Gastrocnemius medialis (tissue), 4 donors: ENCODE measurements around the gene PSMG2. TPM values are rescaled to one million over a fixed set of nuclear protein-coding genes. Genes with fewer than 3 reads are reported as not detected.

Source experiments
- ATAC-seq, 2 donors: fragments of 150-250 bp; one replicate each; pipeline ENCODE4 v1.9.1; 2016
- DNase-seq, 2 donors: peaks; one replicate each; pipeline ENCODE4 v3.0.0-alpha.2; 2019
- H3K27ac ChIP-seq, 4 donors: fragments of 200-600 bp; sonication (generic); 1 replicate in 1 of 4; 2 replicates in 3 of 4; pipeline ENCODE4 v1.5.1; 2016 to 2018; ENCODE audit warnings: mild to moderate bottlenecking in 2 of 4, moderate library complexity in 1 of 4
- H3K27me3 ChIP-seq, 3 donors: fragments of 200-600 bp; sonication (generic) in 2 of 3; 1 replicate in 1 of 3; 2 replicates in 2 of 3; pipeline versions ENCODE4 v1.5.1 to v1.6.0; 2016 to 2019; ENCODE audit warnings: mild to moderate bottlenecking in 1 of 3, moderate library complexity in 1 of 3
- H3K36me3 ChIP-seq, 2 donors: fragments of 200-600 bp; sonication (generic) in 1 of 2; one replicate each; pipeline ENCODE4 v1.5.1; 2017 to 2018
- H3K4me1 ChIP-seq, 2 donors: fragments of 200-600 bp; sonication (generic) in 1 of 2; one replicate each; pipeline ENCODE4 v1.5.1; 2016 to 2017; ENCODE audit warnings: mild to moderate bottlenecking in 2 of 2
- H3K4me3 ChIP-seq, 4 donors: fragments of 200-600 bp; sonication (generic) in 3 of 4; 1 replicate in 1 of 4; 2 replicates in 3 of 4; pipeline ENCODE4 v1.5.1; 2016 to 2019; ENCODE audit warnings: mild to moderate bottlenecking in 2 of 4
- H3K9me3 ChIP-seq, 3 donors: fragments of 200-600 bp; sonication (generic) in 2 of 3; 1 replicate in 1 of 3; 2 replicates in 2 of 3; pipeline ENCODE4 v1.5.1; 2016 to 2019
- POLR2A ChIP-seq, 2 donors: fragments of 450-650 bp; IDR thresholded peaks; one replicate each; pipeline ENCODE4 v1.6.1; 2017; ENCODE audit warnings: antibody characterized with exemption in 2 of 2, mild to moderate bottlenecking in 2 of 2, moderate library complexity in 2 of 2
- in situ Hi-C, 4 donors: fragments of 200-750 bp; cut with MboI; loops; one replicate each; pipeline versions ENCODE4 v1.15.0 to v1.8.0; 2017; ENCODE audit warnings: low sequenced_read_pairs in 4 of 4
- intact Hi-C: fragments of 100-400 bp; cut with DNase I; formaldehyde crosslinking; loops from one replicate; pipeline ENCODE4 v1.15.1; 2023; ENCODE audit warnings: low total_unique reads
- total RNA-seq, 4 donors: library from RNA; depleted of rRNA; stranded (reverse); fragments of >200 nt; gene quantifications; one replicate each; pipeline versions ENCODE4 v1.1.0 to v1.2.3, GENCODE V29; 2016
- TF ChIP-seq, protein P1 (sequence below), 5 experiments: fragments of 450-650 bp in 3 of 5; fragments of 200-600 bp in 2 of 5; sonication (generic) in 2 of 5; IDR thresholded peaks in 4 of 5; conservative IDR thresholded peaks in 1 of 5; 1 replicate in 4 of 5; 2 replicates in 1 of 5; pipeline ENCODE4 v1.5.1; 2016 to 2019; ENCODE audit warnings: antibody characterized with exemption in 5 of 5, mild to moderate bottlenecking in 3 of 5, moderate library complexity in 3 of 5

PSMG2 gene
- total RNA-seq, 4 donors from 2014 or later: 49.6 to 94.2 (median 63.4) TPM

DNA sequence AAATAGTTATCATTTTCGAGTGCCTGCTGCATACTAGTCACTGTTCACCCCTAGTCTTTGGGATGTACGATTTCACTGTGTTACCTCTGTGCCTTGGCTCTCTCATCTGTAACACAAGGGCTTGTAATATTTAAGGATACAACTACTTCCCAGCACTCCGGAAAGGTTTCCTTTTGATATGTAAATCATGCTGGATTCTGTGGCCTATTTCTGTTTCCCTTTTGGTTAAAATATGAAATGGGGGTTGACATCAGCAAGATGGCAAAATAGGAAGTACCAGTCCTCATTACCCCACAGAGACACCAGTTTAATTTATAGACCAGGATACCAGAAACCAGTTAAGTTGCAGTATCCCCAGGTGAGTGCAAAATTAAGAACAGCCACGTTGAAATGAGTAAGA lies 23.5 kb downstream of the PSMG2 start:
- no peaks in the 10 kb centered on the region for H3K9me3 ChIP-seq
- no peaks in the 10 kb centered on the region for H3K4me1 ChIP-seq
- in situ Hi-C loops (loop anchor here (5.0 to 25.0 kb wide), 3 partner anchors 211 to 436 kb away; no protein-coding TSS in a partner anchor), intact Hi-C loops (loop anchor here (5.0 kb wide), 2 partner anchors 156 to 431 kb away; partner anchors contain the start of gene PTPN2)
- no peak for DNase-seq
- H3K27ac ChIP-seq: no peak overlapping the region
- H3K36me3 ChIP-seq: peaks cover 0 to 52% of the 10 kb centered on the region in 2 donors
- TF ChIP-seq, protein P1, sequence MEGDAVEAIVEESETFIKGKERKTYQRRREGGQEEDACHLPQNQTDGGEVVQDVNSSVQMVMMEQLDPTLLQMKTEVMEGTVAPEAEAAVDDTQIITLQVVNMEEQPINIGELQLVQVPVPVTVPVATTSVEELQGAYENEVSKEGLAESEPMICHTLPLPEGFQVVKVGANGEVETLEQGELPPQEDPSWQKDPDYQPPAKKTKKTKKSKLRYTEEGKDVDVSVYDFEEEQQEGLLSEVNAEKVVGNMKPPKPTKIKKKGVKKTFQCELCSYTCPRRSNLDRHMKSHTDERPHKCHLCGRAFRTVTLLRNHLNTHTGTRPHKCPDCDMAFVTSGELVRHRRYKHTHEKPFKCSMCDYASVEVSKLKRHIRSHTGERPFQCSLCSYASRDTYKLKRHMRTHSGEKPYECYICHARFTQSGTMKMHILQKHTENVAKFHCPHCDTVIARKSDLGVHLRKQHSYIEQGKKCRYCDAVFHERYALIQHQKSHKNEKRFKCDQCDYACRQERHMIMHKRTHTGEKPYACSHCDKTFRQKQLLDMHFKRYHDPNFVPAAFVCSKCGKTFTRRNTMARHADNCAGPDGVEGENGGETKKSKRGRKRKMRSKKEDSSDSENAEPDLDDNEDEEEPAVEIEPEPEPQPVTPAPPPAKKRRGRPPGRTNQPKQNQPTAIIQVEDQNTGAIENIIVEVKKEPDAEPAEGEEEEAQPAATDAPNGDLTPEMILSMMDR (IDR thresholded peaks at IDR 0.05 in 4 of 5, conservative IDR thresholded peaks at IDR 0.05 in 1 of 5): no peak
- TF ChIP-seq POLR2A (IDR thresholded peaks at IDR 0.05): no peak
- no peak overlapping the region for H3K4me3 ChIP-seq
- no peak for ATAC-seq
- H3K27me3 ChIP-seq: no peaks in the 10 kb centered on the region

DNA sequence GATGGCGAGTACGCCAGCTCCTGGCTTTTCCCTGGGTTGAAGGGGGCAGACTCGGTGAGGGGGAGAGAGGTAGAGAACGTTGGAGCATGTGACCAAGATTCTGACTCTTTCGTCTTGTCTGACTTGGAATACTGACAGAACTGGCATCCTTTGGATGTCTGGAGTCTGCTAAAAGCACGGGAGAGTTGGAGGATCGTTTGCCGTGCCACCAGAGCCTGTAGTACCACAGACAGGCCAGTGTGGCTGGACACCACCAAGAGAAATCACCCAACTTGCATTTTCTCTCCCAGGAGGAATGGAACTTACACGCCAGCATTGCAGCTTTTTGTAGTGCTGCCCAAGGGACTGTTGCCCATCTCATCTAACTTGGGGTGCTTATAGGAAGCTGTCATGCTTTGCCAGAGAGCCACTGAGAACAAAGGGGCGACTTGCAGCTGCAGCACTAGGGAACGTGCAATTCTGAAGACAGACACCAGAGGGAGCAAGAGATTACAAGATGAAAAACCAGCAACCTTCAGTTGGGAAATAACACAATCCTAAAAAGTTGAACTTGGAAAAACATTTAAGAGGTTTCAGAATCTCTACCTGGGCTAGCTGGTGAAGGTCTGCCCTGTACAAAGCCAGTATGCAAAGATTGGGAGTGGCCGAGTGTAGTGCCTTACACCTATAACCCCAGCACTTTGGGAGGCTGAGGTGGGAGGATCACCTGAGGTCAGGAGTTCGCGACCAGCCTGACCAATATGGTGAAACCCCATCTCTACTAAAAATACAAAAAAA lies 24.1 kb downstream of the PSMG2 start:
- peak; percentile 14 to 25 for DNase-seq
- Histone ChIP-seq H3K4me1 (no peaks in the 10 kb centered on the region), H3K36me3 (peaks cover 0 to 46% of the 10 kb centered on the region in 2 donors), H3K9me3 (no peaks in the 10 kb centered on the region), H3K27me3 (no peaks in the 10 kb centered on the region), H3K27ac (no peak overlapping the region), H3K4me3 (no peak overlapping the region)
- intact Hi-C loops (loop anchor here (1.0 to 5.0 kb wide), 3 partner anchors 155 to 430 kb away; partner anchors contain the start of gene PTPN2), in situ Hi-C loops (loop anchor here (5.0 to 25.0 kb wide), 3 partner anchors 210 to 435 kb away; no protein-coding TSS in a partner anchor)
- TF ChIP-seq POLR2A (IDR thresholded peaks at IDR 0.05): no peak
- TF ChIP-seq, protein P1 (IDR thresholded peaks at IDR 0.05 in 4 of 5, conservative IDR thresholded peaks at IDR 0.05 in 1 of 5): peak; percentile 85 to 90 (median 89)
- peak in 1 of 2 donors; percentile 58 for ATAC-seq

DNA sequence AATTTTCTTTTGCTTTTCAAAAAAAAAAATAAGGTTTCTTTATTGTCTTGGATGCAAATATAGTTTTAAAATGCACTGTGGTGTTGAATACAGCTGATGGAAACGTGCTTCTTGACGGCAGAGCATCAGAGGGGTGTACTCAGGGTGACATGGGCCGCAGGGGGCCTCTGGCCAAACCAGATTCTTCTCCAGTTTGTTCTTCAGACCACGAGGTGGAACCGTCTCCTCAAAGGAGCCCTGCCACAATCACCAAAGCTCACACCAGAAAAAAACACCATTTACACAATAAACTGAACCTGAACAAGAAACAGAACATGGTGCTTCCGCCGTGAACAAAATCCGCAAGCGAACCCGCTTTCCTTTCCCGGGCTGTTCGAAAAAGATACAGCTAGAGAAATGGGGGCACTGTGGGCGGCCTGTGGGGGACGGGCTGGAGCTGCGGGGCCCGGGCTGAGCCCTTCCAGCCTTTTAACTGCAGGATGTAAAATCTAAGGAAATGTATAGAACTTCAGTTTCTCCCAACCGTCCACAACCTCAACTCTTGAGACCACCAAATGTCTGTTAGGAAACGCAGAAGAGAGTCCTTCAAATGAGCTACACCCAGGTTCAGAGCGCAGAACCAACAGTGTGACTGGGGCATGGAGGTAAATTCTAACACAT lies 34.5 kb downstream of the PSMG2 start:
- H3K4me1 ChIP-seq: no peaks in the 10 kb centered on the region
- ATAC-seq (no peak), DNase-seq (no peak)
- in situ Hi-C loops (loop anchor here (25.0 kb wide), 1 partner anchor 425 kb away; no protein-coding TSS in a partner anchor), intact Hi-C loops (no loop called here)
- no peak for TF ChIP-seq POLR2A (IDR thresholded peaks at IDR 0.05)
- TF ChIP-seq, protein P1 (IDR thresholded peaks at IDR 0.05 in 4 of 5, conservative IDR thresholded peaks at IDR 0.05 in 1 of 5): no peak
- H3K27ac ChIP-seq: no peak overlapping the region
- H3K36me3 ChIP-seq: no peaks in the 10 kb centered on the region
- no peaks in the 10 kb centered on the region for H3K9me3 ChIP-seq
- no peak overlapping the region for H3K4me3 ChIP-seq
- H3K27me3 ChIP-seq: no peaks in the 10 kb centered on the region

DNA sequence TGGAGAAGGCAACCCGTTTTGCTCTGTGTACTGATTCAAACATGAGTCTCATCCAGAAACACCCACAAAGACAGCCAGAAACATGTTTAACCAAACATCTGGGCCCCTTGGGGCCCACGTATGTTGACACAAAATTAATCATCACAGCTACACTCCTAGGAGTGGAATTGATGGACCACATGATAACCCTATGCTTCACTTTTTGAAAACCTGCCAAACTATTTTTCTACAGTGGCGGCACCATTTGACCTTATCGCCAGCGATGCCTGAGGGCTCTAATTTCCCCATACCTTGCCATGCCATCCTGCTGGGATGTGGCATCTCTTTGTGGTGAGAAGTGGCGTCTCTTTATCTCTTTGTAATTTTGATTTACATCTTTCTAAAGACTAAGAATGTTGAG lies 38.5 kb downstream of the PSMG2 start:
- Histone ChIP-seq H3K9me3 (no peaks in the 10 kb centered on the region), H3K27me3 (no peaks in the 10 kb centered on the region), H3K4me3 (no peak overlapping the region), H3K27ac (no peak overlapping the region), H3K4me1 (no peaks in the 10 kb centered on the region), H3K36me3 (no peaks in the 10 kb centered on the region)
- no peak for ATAC-seq
- TF ChIP-seq POLR2A (IDR thresholded peaks at IDR 0.05): no peak
- TF ChIP-seq, protein P1 (IDR thresholded peaks at IDR 0.05 in 4 of 5, conservative IDR thresholded peaks at IDR 0.05 in 1 of 5): no peak
- in situ Hi-C loops: loop anchor here (25.0 kb wide), 1 partner anchor 421 kb away; no protein-coding TSS in a partner anchor
- DNase-seq: no peak
- intact Hi-C loops: no loop called here
